GM23248 (cell line): ENCODE data around the gene UPF2. TPM values are rescaled to one million over a fixed set of nuclear protein-coding genes. Genes with fewer than 3 reads are reported as not detected.

Experiments used
- DNase-seq: peaks from one replicate; pipeline ENCODE4 v3.0.0-alpha.2; 2015
- H2AFZ ChIP-seq: fragments of 200-600 bp; sonication (generic); 2 replicates; pipeline ENCODE4 v1.6.1; 2016; ENCODE audit warnings: antibody characterized with exemption
- H3F3A ChIP-seq: fragments of 200-600 bp; sonication (generic); 2 replicates; pipeline ENCODE4 v1.6.1; 2016; ENCODE audit warnings: mild to moderate bottlenecking, antibody characterized with exemption, mixed run types; ENCODE audit not compliant: insufficient read depth
- H3K27ac ChIP-seq: fragments of 200-600 bp; sonication (generic); 2 replicates; pipeline ENCODE4 v1.5.1; 2016; ENCODE audit warnings: mild to moderate bottlenecking
- H3K27me3 ChIP-seq: fragments of 200-600 bp; sonication (generic); replicated peaks from 2 replicates; pipeline ENCODE4 v1.6.1; 2016; ENCODE audit warnings: mild to moderate bottlenecking; ENCODE audit not compliant: insufficient read depth
- H3K36me3 ChIP-seq: fragments of 200-600 bp; sonication (generic); 2 replicates; pipeline ENCODE4 v1.6.1; 2016; ENCODE audit warnings: low read depth, mild to moderate bottlenecking
- H3K4me1 ChIP-seq: fragments of 200-600 bp; sonication (generic); 2 replicates; pipeline ENCODE4 v1.6.1; 2016; ENCODE audit warnings: mild to moderate bottlenecking; ENCODE audit not compliant: insufficient read depth
- H3K4me2 ChIP-seq: fragments of 200-600 bp; sonication (generic); one replicate; pipeline ENCODE4 v1.6.1; 2016; ENCODE audit warnings: mild to moderate bottlenecking; ENCODE audit not compliant: unreplicated experiment
- H3K4me3 ChIP-seq: fragments of 200-600 bp; sonication (generic); 2 replicates; pipeline ENCODE4 v1.5.1; 2016; ENCODE audit warnings: mild to moderate bottlenecking
- H3K79me2 ChIP-seq: fragments of 200-600 bp; sonication (generic); 2 replicates; pipeline ENCODE4 v1.6.1; 2016; ENCODE audit warnings: mild to moderate bottlenecking; ENCODE audit not compliant: insufficient read depth
- H3K9ac ChIP-seq: fragments of 200-600 bp; sonication (generic); 2 replicates; pipeline ENCODE4 v1.6.1; 2016; ENCODE audit warnings: mild to moderate bottlenecking
- H3K9me2 ChIP-seq: fragments of 200-600 bp; sonication (generic); 2 replicates; pipeline ENCODE4 v1.6.1; 2016; ENCODE audit warnings: mixed run types, mild to moderate bottlenecking, moderate library complexity; ENCODE audit not compliant: insufficient read depth
- H3K9me3 ChIP-seq: fragments of 200-600 bp; sonication (generic); one replicate; pipeline ENCODE4 v1.6.1; 2017; ENCODE audit warnings: low read depth
- H4K20me1 ChIP-seq: fragments of 200-600 bp; sonication (generic); 2 replicates; pipeline ENCODE4 v1.6.0; 2016; ENCODE audit not compliant: insufficient read depth
- EZH2 ChIP-seq: fragments of 200-600 bp; sonication (generic); IDR thresholded peaks from 2 replicates; pipeline ENCODE4 v1.6.1; 2018; ENCODE audit warnings: antibody characterized with exemption, mild to moderate bottlenecking; ENCODE audit not compliant: insufficient read depth, poor library complexity, severe bottlenecking
- EZH2phosphoT487 ChIP-seq: fragments of 200-600 bp; sonication (generic); IDR thresholded peaks from 2 replicates; pipeline ENCODE4 v1.6.1; 2018; ENCODE audit warnings: antibody characterized with exemption, moderate library complexity, mild to moderate bottlenecking, low read depth; ENCODE audit not compliant: insufficient read depth
- WGBS, 2 experiments: methylation state at CpG; one replicate each; pipeline ENCODE4 v1.1.6; 2015 to 2017; ENCODE audit warnings: low lambda C conversion rate in 2 of 2, low coverage in 1 of 2; ENCODE audit errors: missing lambda C conversion rate in 2 of 2; 5-methylcytosine and 5-hydroxymethylcytosine counted together
- in situ Hi-C: fragments of 300-500 bp; cut with MboI; formaldehyde crosslinking; loops from 2 replicates; pipeline ENCODE4 v1.15.0; 2020
- polyA plus RNA-seq: library from polyadenylated mRNA; unstranded; fragments of >200 nt; fragmentation: Nextera tagmentation; extraction: Ambion mirVana; gene quantifications from 2 replicates; pipeline ENCODE4 v1.2.1, GENCODE V29; 2016
- total RNA-seq: library from RNA; depleted of rRNA; stranded (reverse); fragments of >200 nt; shearing (Covaris generic); gene quantifications from 2 replicates; pipeline ENCODE4 v1.2.3, GENCODE V29; 2014

Gene UPF2
- total and polyA plus RNA-seq, 2 experiments from 2014 or later, result 12.7 to 14.1 TPM

DNA sequence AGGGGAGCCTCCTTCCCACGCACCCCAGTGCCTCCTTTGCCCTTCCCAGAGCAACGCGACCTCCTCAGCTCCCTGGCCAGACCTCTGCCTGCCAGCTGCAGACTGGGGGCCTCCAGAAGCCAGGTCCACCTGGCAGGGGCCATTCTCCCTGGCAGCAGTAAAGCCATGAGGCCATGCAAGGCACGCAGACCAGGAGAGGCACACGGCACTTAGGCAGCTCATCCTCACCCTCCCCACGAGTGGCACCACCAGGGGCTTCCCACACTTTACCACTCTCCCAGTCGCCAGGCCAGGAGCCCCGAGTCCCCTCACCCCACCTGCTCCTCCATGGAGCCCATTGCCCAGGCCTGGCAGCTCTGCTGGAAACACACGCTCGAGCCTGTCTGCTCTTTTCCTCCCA lies 134.1 kb downstream of the UPF2 start:
- H3F3A ChIP-seq, result no peaks in the 10 kb centered on the region
- H4K20me1 ChIP-seq, result no peaks in the 10 kb centered on the region
- TF ChIP-seq EZH2 (no peak), EZH2phosphoT487 (no peak)
- H2AFZ ChIP-seq, result no peak overlapping the region
- no peaks in the 10 kb centered on the region for H3K4me1 ChIP-seq
- no peak for DNase-seq
- H3K4me2 ChIP-seq, result no peak overlapping the region
- in situ Hi-C loops, result no loop called here
- no peaks in the 10 kb centered on the region for H3K36me3 ChIP-seq
- no peaks in the 10 kb centered on the region for H3K9me3 ChIP-seq
- no peaks in the 10 kb centered on the region for H3K9me2 ChIP-seq
- H3K79me2 ChIP-seq, result no peaks in the 10 kb centered on the region
- WGBS, 2 experiments, result 66 to 78% methylated on average over 9 to 10 of the region's 10 CpGs
- no peaks in the 10 kb centered on the region for H3K27me3 ChIP-seq
- H3K27ac ChIP-seq, result no peak overlapping the region
- no peak overlapping the region for H3K9ac ChIP-seq
- H3K4me3 ChIP-seq, result no peak overlapping the region

DNA sequence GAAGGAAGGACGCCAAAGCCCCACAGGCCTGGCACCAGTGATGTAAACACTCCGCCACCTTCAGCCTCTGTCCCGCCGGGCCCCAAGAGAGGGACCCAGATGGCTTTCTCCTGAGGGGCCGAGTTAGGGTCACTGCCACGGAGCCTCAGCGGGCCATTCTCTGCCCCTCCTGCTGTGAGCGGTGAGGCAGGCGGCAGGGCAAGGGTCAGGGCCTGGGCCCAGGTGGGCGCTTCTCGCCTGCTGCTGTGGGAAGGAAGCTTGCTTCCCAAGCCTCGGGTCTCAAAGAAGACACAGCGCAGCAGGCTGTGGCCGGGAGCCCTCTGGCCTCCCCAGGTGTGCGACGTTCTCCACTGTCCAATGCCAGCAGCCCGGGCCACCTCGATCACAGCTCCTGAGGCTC lies 134.7 kb downstream of the UPF2 start:
- H3K9ac ChIP-seq, result no peak overlapping the region
- H3K4me3 ChIP-seq, result no peak overlapping the region
- H3K27me3 ChIP-seq, result no peaks in the 10 kb centered on the region
- no peaks in the 10 kb centered on the region for H3K36me3 ChIP-seq
- 76 to 85% methylated on average over 16 to 17 of the region's 18 CpGs for WGBS, 2 experiments
- H2AFZ ChIP-seq, result no peak overlapping the region
- in situ Hi-C loops, result no loop called here
- no peaks in the 10 kb centered on the region for H3K79me2 ChIP-seq
- no peaks in the 10 kb centered on the region for H3K9me3 ChIP-seq
- DNase-seq, result no peak
- no peaks in the 10 kb centered on the region for H4K20me1 ChIP-seq
- TF ChIP-seq EZH2 (no peak), EZH2phosphoT487 (no peak)
- H3K9me2 ChIP-seq, result no peaks in the 10 kb centered on the region
- no peak overlapping the region for H3K27ac ChIP-seq
- H3K4me1 ChIP-seq, result no peaks in the 10 kb centered on the region
- no peak overlapping the region for H3K4me2 ChIP-seq
- no peaks in the 10 kb centered on the region for H3F3A ChIP-seq

DNA sequence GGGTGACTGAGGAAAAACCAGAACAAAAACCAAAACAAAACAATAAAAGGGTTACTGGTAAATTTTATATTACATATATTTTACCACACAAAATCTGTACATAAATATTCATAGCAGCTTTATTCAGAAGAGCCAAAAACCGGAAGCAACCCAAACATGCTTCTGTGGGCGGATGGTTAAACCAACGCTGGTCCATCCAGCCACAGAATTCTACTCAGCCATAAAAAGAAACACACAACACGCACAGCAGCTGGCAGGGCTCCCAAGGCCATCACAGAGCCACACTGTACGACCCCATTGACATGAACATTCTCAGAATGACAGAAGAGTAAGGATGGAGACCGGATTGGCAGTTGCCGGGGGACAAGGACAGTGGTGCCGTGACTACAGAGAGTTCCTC lies 135.9 kb downstream of the UPF2 start:
- Histone ChIP-seq H3F3A (no peaks in the 10 kb centered on the region), H3K9ac (no peak overlapping the region), H3K27ac (no peak overlapping the region), H3K4me2 (no peak overlapping the region), H3K36me3 (no peaks in the 10 kb centered on the region), H2AFZ (no peak overlapping the region), H3K27me3 (no peaks in the 10 kb centered on the region), H3K79me2 (no peaks in the 10 kb centered on the region), H3K4me3 (no peak overlapping the region), H3K4me1 (no peaks in the 10 kb centered on the region), H4K20me1 (no peaks in the 10 kb centered on the region), H3K9me3 (no peaks in the 10 kb centered on the region), H3K9me2 (no peaks in the 10 kb centered on the region)
- no peak for DNase-seq
- TF ChIP-seq EZH2, result no peak
- no peak for TF ChIP-seq EZH2phosphoT487
- WGBS, 2 experiments, result 81 to 82% methylated on average over 8 of the region's 8 CpGs
- in situ Hi-C loops, result no loop called here

DNA sequence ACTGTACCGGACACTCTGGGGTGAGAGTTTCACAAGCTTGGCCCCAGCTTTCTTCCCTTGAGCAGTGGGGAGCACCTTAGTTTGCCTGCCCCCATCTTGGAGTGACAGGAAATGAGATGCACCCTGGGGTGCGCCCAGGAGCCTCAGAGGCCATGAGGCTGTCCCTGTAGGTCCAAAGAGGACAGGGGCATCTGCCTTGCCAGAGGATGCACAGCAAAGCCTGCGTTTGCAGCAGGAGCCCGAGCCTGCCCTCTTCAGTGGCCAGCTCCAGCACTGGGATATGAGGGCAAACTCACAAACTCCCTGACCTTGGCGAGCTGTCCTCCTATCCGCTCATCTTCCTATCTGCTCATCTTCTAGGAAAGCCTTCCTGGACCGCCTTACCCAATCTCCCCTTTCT lies 140.0 kb downstream of the UPF2 start:
- in situ Hi-C loops, result no loop called here
- Histone ChIP-seq H3K9me3 (no peaks in the 10 kb centered on the region), H3K79me2 (no peaks in the 10 kb centered on the region), H3K9ac (no peak overlapping the region), H4K20me1 (no peaks in the 10 kb centered on the region), H3F3A (no peaks in the 10 kb centered on the region), H3K4me1 (no peaks in the 10 kb centered on the region), H3K4me2 (no peak overlapping the region), H3K36me3 (no peaks in the 10 kb centered on the region), H3K27me3 (no peaks in the 10 kb centered on the region), H3K9me2 (no peaks in the 10 kb centered on the region), H3K4me3 (no peak overlapping the region), H2AFZ (no peak overlapping the region), H3K27ac (no peak overlapping the region)
- TF ChIP-seq EZH2 (no peak), EZH2phosphoT487 (no peak)
- no peak for DNase-seq
- WGBS, 2 experiments, result 89 to 91% methylated on average over 7 of the region's 7 CpGs

DNA sequence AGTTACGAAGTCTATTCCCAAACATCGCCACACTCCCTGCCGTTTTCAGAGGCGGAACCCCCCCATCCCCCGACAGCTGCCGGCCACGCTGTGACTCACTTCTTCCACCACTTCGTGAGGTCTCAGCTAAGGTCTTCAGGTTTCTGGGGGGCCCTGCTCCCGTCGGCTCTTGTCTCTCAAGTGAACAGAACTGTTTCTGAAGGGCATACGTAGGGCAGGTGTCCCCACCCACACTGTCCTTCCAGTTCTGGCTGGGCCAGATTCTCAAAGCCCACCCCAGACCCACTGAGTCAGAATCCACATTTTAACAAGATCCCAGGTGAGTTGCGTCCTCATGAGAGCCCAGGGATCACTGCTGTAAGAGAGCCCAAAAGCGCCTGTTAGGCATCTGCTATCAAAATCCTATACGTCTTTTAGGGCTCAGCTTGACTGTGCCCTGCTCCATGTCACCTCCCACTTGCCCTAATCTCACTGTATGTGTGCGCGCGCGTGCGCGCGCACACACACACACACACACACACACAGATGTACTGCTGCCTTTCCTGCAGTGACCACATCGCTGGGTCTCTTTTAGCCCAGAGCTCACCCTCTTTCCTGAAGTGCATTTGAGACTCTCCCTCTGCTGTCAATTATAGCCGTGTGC lies 140.7 kb downstream of the UPF2 start:
- DNase-seq, result peak; percentile 22
- Histone ChIP-seq H3K9me3 (no peaks in the 10 kb centered on the region), H4K20me1 (no peaks in the 10 kb centered on the region), H3K4me2 (no peak overlapping the region), H3K4me1 (no peaks in the 10 kb centered on the region), H3K79me2 (no peaks in the 10 kb centered on the region), H3F3A (no peaks in the 10 kb centered on the region), H3K4me3 (no peak overlapping the region), H3K9ac (no peak overlapping the region), H3K9me2 (no peaks in the 10 kb centered on the region), H2AFZ (no peak overlapping the region), H3K27me3 (no peaks in the 10 kb centered on the region), H3K27ac (no peak overlapping the region), H3K36me3 (no peaks in the 10 kb centered on the region)
- TF ChIP-seq EZH2phosphoT487 (no peak), EZH2 (no peak)
- WGBS, 2 experiments, result 58 to 59% methylated on average over 23 of the region's 23 CpGs
- in situ Hi-C loops, result no loop called here
